K562 (cell line): ENCODE measurements around the gene TRIM26. TPM values are rescaled to one million over a fixed set of nuclear protein-coding genes. Genes with fewer than 3 reads are reported as not detected.

ENCODE experiments used
- ATF3 ChIP-seq, 2 experiments: fragments of 450-650 bp in 1 of 2; sonication (generic) in 1 of 2; formaldehyde crosslinking in 1 of 2; IDR thresholded peaks in 1 of 2; conservative IDR thresholded peaks in 1 of 2; 2 replicates each; pipeline versions ENCODE4 v1.6.1 to v1.8.1; 2016 to 2023; ENCODE audit warnings: mild to moderate bottlenecking in 2 of 2, moderate library complexity in 2 of 2, inconsistent platforms in 1 of 2, missing genetic modification reagents in 1 of 2
- COPS2 ChIP-seq: fragments of 450-650 bp; conservative IDR thresholded peaks from 2 replicates; pipeline ENCODE4 v1.6.1; 2016; ENCODE audit warnings: mild to moderate bottlenecking, moderate library complexity
- JUN ChIP-seq, 2 experiments: sonication (generic) in 1 of 2; formaldehyde crosslinking in 1 of 2; IDR thresholded peaks; 2 replicates each; pipeline versions ENCODE4 v1.6.1 to v1.8.0; 2012 to 2022; ENCODE audit warnings: borderline replicate concordance in 2 of 2, mild to moderate bottlenecking in 2 of 2, improper control_type of control experiment in 1 of 2, low read depth in 1 of 2, low read length in 1 of 2, missing genetic modification reagents in 1 of 2
- KDM5B ChIP-seq: fragments of 200-600 bp; sonication (generic); IDR thresholded peaks from 2 replicates; pipeline ENCODE4 v1.6.1; 2012; ENCODE audit warnings: low read depth, mild to moderate bottlenecking, moderate library complexity, low read length, control low read depth, inconsistent platforms; ENCODE audit not compliant: insufficient replicate concordance
- MEF2D ChIP-seq: conservative IDR thresholded peaks from 2 replicates; pipeline ENCODE4 v1.6.1; 2016; ENCODE audit warnings: low read depth, missing genetic modification characterization, missing compliant biosample characterization
- SAFB ChIP-seq: fragments of 200-400 bp; formaldehyde crosslinking; IDR thresholded peaks from 2 replicates; pipeline ENCODE4 v1.6.1; 2017; ENCODE audit warnings: low read depth, low read length, borderline replicate concordance
- SMAD1 ChIP-seq: fragments of 150-350 bp; IDR thresholded peaks from 2 replicates; pipeline ENCODE4 v1.6.1; 2014; ENCODE audit warnings: low read length, low read depth; ENCODE audit not compliant: partially characterized antibody
- TCFL5 ChIP-seq: fragments of 250-450 bp; sonication (Bioruptor Pico); conservative IDR thresholded peaks from 2 replicates; pipeline ENCODE4 v1.6.1; 2021; ENCODE audit warnings: mild to moderate bottlenecking, moderate library complexity, matching md5 sums
- VEZF1 ChIP-seq: fragments of 200-800 bp; sonication (Bioruptor generic); IDR thresholded peaks from 2 replicates; pipeline ENCODE4 v1.6.1; 2017; ENCODE audit warnings: missing genetic modification characterization, missing compliant biosample characterization
- XRCC3 ChIP-seq: fragments of 450-650 bp; IDR thresholded peaks from 2 replicates; pipeline ENCODE4 v1.6.1; 2017; ENCODE audit warnings: mild to moderate bottlenecking, moderate library complexity
- ZBTB40 ChIP-seq, 2 experiments: fragments of 450-650 bp in 1 of 2; sonication (generic) in 1 of 2; formaldehyde crosslinking in 1 of 2; IDR thresholded peaks; 2 replicates each; pipeline versions ENCODE4 v1.7.1 to v1.9.0; 2016 to 2022; ENCODE audit warnings: inconsistent platforms in 1 of 2, mild to moderate bottlenecking in 1 of 2, missing genetic modification reagents in 1 of 2
- ZNF277 ChIP-seq: fragments of 250-450 bp; sonication (Bioruptor Pico); IDR thresholded peaks from 2 replicates; pipeline ENCODE4 v1.8.0; 2022; ENCODE audit warnings: inconsistent platforms, mild to moderate bottlenecking, moderate library complexity, borderline replicate concordance
- ZNF57 ChIP-seq: fragments of 450-650 bp; formaldehyde crosslinking; IDR thresholded peaks from 2 replicates; pipeline ENCODE4 v1.4.0; 2020; ENCODE audit warnings: mild to moderate bottlenecking, moderate library complexity
- ZNF830 ChIP-seq: fragments of 250-450 bp; sonication (Bioruptor Pico); IDR thresholded peaks from 2 replicates; pipeline ENCODE4 v1.5.0; 2021; ENCODE audit warnings: mild to moderate bottlenecking
- polyA plus RNA-seq, 8 experiments: library from polyadenylated mRNA; depleted of rRNA in 4 of 8; stranded (reverse) in 5 of 8; unstranded in 3 of 8; fragments of >200 nt; fragmentation: Nextera tagmentation in 2 of 8; fragmentation: Illumina TruSeq in 1 of 8; extraction: Ambion mirVana in 2 of 8; extraction: Trizol in 1 of 8; gene quantifications; 2 replicates each; pipeline versions ENCODE4 v1.2.1 to v1.2.3, GENCODE V29; 2011 to 2014; ENCODE audit warnings: inconsistent platforms in 1 of 8, missing spikeins in 1 of 8
- total RNA-seq, 7 experiments: library from RNA; depleted of rRNA in 6 of 7; stranded (reverse); fragments of >200 nt in 6 of 7; fragmentation: Illumina TruSeq in 2 of 7; extraction: Trizol in 2 of 7; gene quantifications; 2 replicates each; pipeline versions ENCODE4 v1.2.1 to v1.2.3, GENCODE V29; 2011 to 2021; ENCODE audit warnings: low replicate concordance in 1 of 7

The TRIM26 gene
- total and polyA plus RNA-seq, 9 of the 15 experiments (the other 6 are each of a cell fraction or from before 2014, with no cell fraction given), result 0.80 to 5.0 (median 2.8) TPM

GRCh38 chr6:30156262-30156599 lies 57.0 kb downstream of the TRIM26 start (continued):
- TF ChIP-seq ZBTB40 (IDR thresholded peaks at IDR 0.05) (peak; percentile 87), ZBTB40 (CRISPR knock-in tag; IDR thresholded peaks at IDR 0.05) (no peak), KDM5B (no peak), TCFL5 (CRISPR knock-in tag) (no peak), MEF2D (no peak), ZNF830 (CRISPR knock-in tag) (no peak), ZNF57 (no peak), ZNF277 (CRISPR knock-in tag) (no peak), SAFB (no peak), ATF3 (IDR thresholded peaks at IDR 0.05) (peak; percentile 75), ATF3 (CRISPR knock-in tag; conservative IDR thresholded peaks at IDR 0.05) (no peak), COPS2 (no peak), SMAD1 (peak; percentile 65), XRCC3 (no peak), JUN (IDR thresholded peaks at IDR 0.05; ENCODE audit: borderline replicate concordance, low read depth, low read length) (0 out of 2 replicates have a peak, but pooled peaks have one; percentile 41), JUN (CRISPR knock-in tag; IDR thresholded peaks at IDR 0.05; ENCODE audit: borderline replicate concordance) (no peak), VEZF1 (CRISPR knock-in tag) (0 out of 2 replicates have a peak, but pooled peaks have one; percentile 21)
